Measurements from ENCODE around the gene TRIL. TPM values are rescaled to one million over a fixed set of nuclear protein-coding genes. Genes with fewer than 3 reads are reported as not detected.

Gene TRIL
- polyA plus RNA-seq, 1 experiment = not detected

GRCh38 chr7:28976022-28976421, 17.9 kb upstream of the TRIL start:
- ChIA-PET POLR2A (no interaction called here), CTCF (interaction anchor here (0.8 kb wide), 1 partner anchor 15 kb away, joined by 3 read pairs; no protein-coding TSS in a partner anchor)
- Histone ChIP-seq H3K27me3 (ENCODE audit: control insufficient read depth, insufficient read depth, low read length) (no peaks in the 10 kb centered on the region), H3K36me3 (ENCODE audit: control insufficient read depth, insufficient read depth, low read length) (no peaks in the 10 kb centered on the region), H3K4me3 (ENCODE audit: low read depth, low read length) (no peak overlapping the region)
- no peak for DNase-seq (ENCODE audit: low read depth)
- no peak for TF ChIP-seq CTCF (IDR thresholded peaks at IDR 0.05; ENCODE audit: insufficient read depth, low read depth, low read length)

GRCh38 chr7:28973591-28973990, 15.5 kb upstream of the TRIL start:
- CTCF ChIA-PET = no interaction called here
- TF ChIP-seq CTCF (IDR thresholded peaks at IDR 0.05; ENCODE audit: insufficient read depth, low read depth, low read length) = no peak

GRCh38 chr7:28964056-28964455, 5.9 kb upstream of the TRIL start:
- ChIA-PET POLR2A (no interaction called here), CTCF (interaction anchor here (1.6 kb wide), 2 partner anchors 140 to 143 kb away, joined by 3 read pairs; no protein-coding TSS in a partner anchor)
- TF ChIP-seq CTCF (IDR thresholded peaks at IDR 0.05; ENCODE audit: insufficient read depth, low read depth, low read length) = no peak
- peaks cover under 1% of the 10 kb centered on the region for H3K27me3 ChIP-seq (ENCODE audit: control insufficient read depth, insufficient read depth, low read length)
- no peaks in the 10 kb centered on the region for H3K36me3 ChIP-seq (ENCODE audit: control insufficient read depth, insufficient read depth, low read length)
- no peak for DNase-seq (ENCODE audit: low read depth)
- no peak overlapping the region for H3K4me3 ChIP-seq (ENCODE audit: low read depth, low read length)

More at GRCh38 chr7:28973591-28973990, 15.5 kb upstream of the TRIL start:
- POLR2A ChIA-PET = no interaction called here
- DNase-seq (ENCODE audit: low read depth) = no peak
- Histone ChIP-seq H3K4me3 (ENCODE audit: low read depth, low read length) (no peak overlapping the region), H3K36me3 (ENCODE audit: control insufficient read depth, insufficient read depth, low read length) (no peaks in the 10 kb centered on the region), H3K27me3 (ENCODE audit: control insufficient read depth, insufficient read depth, low read length) (no peaks in the 10 kb centered on the region)

- Histone ChIP-seq H3K4me3 (ENCODE audit: low read depth, low read length) (no peak overlapping the region), H3K36me3 (ENCODE audit: control insufficient read depth, insufficient read depth, low read length) (no peaks in the 10 kb centered on the region), H3K27me3 (ENCODE audit: control insufficient read depth, insufficient read depth, low read length) (peaks cover 11% of the 10 kb centered on the region)
- CTCF ChIA-PET = interaction anchor here (1.8 to 2.8 kb wide), 2 partner anchors 35 to 41 kb away, joined by 8 to 10 read pairs; no protein-coding TSS in a partner anchor
- TF ChIP-seq CTCF (IDR thresholded peaks at IDR 0.05; ENCODE audit: insufficient read depth, low read depth, low read length) = no peak
- DNase-seq (ENCODE audit: low read depth) = no peak
- POLR2A ChIA-PET = no interaction called here
Measured at GRCh38 chr7:28961972-28962371, 3.8 kb upstream of the TRIL start.

GRCh38 chr7:28960071-28960840, 2.1 kb upstream of the TRIL start:
- POLR2A ChIA-PET = no interaction called here
- Histone ChIP-seq H3K36me3 (ENCODE audit: control insufficient read depth, insufficient read depth, low read length) (no peaks in the 10 kb centered on the region), H3K27me3 (ENCODE audit: control insufficient read depth, insufficient read depth, low read length) (peaks cover 26% of the 10 kb centered on the region), H3K4me3 (ENCODE audit: low read depth, low read length) (no peak overlapping the region)
- CTCF ChIA-PET = interaction anchor here (0.8 to 2.8 kb wide), 3 partner anchors 16 to 33 kb away, joined by 3 to 10 read pairs (median 3); no protein-coding TSS in a partner anchor
- no peak for TF ChIP-seq CTCF (IDR thresholded peaks at IDR 0.05; ENCODE audit: insufficient read depth, low read depth, low read length)
- DNase-seq (ENCODE audit: low read depth) = no peak
